ENCODE data around the gene ZNF138. TPM values are rescaled to one million over a fixed set of nuclear protein-coding genes. Genes with fewer than 3 reads are reported as not detected.
A peak's percentile ranks its signal among the peaks of the same experiment; 100 is the strongest.

ZNF138 gene
- polyA plus RNA-seq, 1 donor from 2014 or later, result 50.4 TPM

DNA sequence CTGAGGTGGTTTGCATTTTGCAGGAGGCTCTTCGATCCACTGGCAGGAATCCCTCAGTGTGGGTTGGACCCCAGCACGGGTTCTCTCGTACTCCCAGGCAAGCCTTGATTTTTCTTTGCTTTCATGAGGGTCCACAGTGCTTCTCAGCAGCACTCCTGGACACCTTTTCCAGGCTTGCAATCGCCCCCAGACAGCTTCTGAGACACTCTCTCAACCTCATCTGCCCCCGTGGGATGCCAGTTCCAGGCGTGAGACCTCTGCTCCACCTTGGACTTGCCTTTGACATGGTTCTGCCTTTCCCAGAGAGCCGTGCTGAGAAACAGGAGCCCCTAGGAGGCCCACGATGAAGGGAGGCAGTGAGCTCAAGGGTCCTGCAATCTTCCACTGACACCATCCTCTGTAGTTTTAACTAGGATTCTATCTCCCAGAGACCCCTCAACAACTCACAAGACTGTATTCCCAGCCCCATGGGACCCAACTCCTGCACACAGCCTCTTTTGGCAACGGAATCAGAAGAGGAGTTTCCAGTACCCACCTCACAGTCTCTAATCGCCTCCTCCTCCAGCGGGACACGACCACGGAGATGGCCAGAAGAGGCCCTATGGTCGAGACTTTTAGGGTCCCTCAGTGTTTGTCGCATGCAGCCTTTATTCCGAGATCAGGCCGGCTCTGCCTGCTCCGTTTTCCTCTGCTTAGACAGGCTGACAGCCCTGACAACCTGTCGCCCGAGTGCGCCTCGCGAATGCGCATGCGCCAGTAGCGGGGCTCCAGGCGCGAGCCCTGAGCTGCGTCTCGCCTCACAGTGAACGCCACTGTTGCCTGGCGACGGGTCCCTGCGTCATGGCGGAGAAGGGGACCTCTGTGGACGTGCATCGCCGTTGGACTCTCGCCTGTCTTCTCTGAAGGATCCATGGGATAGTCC is 82.8 kb downstream of the ZNF138 start:
- Histone ChIP-seq H3K9me2 (ENCODE audit: insufficient read depth, low read length) (no peaks in the 10 kb centered on the region), H4K20me1 (ENCODE audit: insufficient read depth) (no peaks in the 10 kb centered on the region), H3K36me3 (ENCODE audit: insufficient read depth, low read length) (no peaks in the 10 kb centered on the region), H3F3A (ENCODE audit: insufficient read depth, low read length, poor library complexity, severe bottlenecking) (no peaks in the 10 kb centered on the region), H3K9me3 (ENCODE audit: low read length) (peaks cover 23% of the 10 kb centered on the region), H2AFZ (ENCODE audit: low read depth, low read length) (peak overlapping the region; percentile 27), H3K27ac (ENCODE audit: low read length) (peak overlapping the region; percentile 44), H3K4me2 (ENCODE audit: low read length) (no peak overlapping the region), H3K9ac (ENCODE audit: low read length) (peak overlapping the region; percentile 34), H3K4me3 (ENCODE audit: low read length) (peak overlapping the region; percentile 60), H3K79me2 (replicated peaks; ENCODE audit: insufficient read depth, low read length) (no peaks in the 10 kb centered on the region), H3K27me3 (ENCODE audit: insufficient read depth, low read depth, low read length) (no peaks in the 10 kb centered on the region)
- no peak for TF ChIP-seq SMC3 (conservative IDR thresholded peaks at IDR 0.05; ENCODE audit: poor library complexity)
- peak; percentile 67 for TF ChIP-seq EP300 (conservative IDR thresholded peaks at IDR 0.05; ENCODE audit: poor library complexity, severe bottlenecking)

DNA sequence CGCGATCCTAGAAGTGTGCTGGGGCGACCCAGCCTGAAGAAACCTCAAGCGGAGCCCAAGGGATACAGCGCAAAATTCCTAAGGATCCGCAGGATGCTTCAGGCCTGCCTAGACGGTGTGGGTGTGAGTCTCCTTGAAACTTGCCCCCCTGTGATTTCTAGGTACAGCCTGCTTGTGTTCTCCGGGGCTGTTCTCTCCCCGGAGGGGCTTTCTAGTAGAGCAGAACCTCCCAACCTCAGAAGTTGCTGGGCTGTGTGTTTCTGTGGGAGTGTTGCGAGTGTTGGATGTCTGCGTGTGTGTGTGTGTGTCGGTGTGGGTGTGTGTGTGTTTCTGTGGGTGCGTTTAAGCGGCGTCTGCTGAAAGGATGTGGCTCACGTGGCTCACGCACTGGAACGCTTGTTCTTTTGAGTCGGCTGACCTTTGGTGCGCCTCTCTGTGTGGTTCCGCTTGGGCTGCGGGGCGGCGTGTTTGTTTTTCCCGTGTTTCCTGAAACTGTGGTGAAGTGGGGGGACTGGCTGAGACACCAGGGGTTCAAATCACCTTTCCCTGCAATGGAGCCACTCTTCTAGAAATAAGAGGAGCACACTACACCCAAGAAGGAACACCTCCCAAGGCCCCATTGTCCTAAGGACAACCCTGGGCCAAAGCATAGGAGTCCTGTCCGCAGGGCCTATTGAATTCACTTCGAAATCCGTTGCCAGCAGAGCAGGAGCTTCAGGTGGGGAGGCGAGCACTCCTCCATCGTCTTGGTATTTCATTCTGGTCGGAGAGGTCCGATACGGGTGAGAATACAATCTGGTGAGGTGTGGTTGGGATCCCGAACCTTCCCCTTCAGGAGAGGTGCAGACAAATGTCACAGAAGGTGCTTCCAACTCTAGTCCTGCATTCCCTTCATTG is 83.7 kb downstream of the ZNF138 start:
- Histone ChIP-seq H3F3A (ENCODE audit: insufficient read depth, low read length, poor library complexity, severe bottlenecking) (no peaks in the 10 kb centered on the region), H3K9me3 (ENCODE audit: low read length) (peaks cover 28% of the 10 kb centered on the region), H3K36me3 (ENCODE audit: insufficient read depth, low read length) (no peaks in the 10 kb centered on the region), H3K9ac (ENCODE audit: low read length) (peak overlapping the region; percentile 34), H3K79me2 (replicated peaks; ENCODE audit: insufficient read depth, low read length) (no peaks in the 10 kb centered on the region), H4K20me1 (ENCODE audit: insufficient read depth) (no peaks in the 10 kb centered on the region), H2AFZ (ENCODE audit: low read depth, low read length) (peak overlapping the region; percentile 27), H3K27me3 (ENCODE audit: insufficient read depth, low read depth, low read length) (no peaks in the 10 kb centered on the region), H3K4me2 (ENCODE audit: low read length) (no peak overlapping the region), H3K9me2 (ENCODE audit: insufficient read depth, low read length) (no peaks in the 10 kb centered on the region), H3K27ac (ENCODE audit: low read length) (peak overlapping the region; percentile 44), H3K4me3 (ENCODE audit: low read length) (peak overlapping the region; percentile 60)
- TF ChIP-seq TAF1 (IDR thresholded peaks at IDR 0.05; ENCODE audit: low read depth), result no peak
- no peak for TF ChIP-seq EP300 (conservative IDR thresholded peaks at IDR 0.05; ENCODE audit: poor library complexity, severe bottlenecking)
- TF ChIP-seq, protein P1, sequence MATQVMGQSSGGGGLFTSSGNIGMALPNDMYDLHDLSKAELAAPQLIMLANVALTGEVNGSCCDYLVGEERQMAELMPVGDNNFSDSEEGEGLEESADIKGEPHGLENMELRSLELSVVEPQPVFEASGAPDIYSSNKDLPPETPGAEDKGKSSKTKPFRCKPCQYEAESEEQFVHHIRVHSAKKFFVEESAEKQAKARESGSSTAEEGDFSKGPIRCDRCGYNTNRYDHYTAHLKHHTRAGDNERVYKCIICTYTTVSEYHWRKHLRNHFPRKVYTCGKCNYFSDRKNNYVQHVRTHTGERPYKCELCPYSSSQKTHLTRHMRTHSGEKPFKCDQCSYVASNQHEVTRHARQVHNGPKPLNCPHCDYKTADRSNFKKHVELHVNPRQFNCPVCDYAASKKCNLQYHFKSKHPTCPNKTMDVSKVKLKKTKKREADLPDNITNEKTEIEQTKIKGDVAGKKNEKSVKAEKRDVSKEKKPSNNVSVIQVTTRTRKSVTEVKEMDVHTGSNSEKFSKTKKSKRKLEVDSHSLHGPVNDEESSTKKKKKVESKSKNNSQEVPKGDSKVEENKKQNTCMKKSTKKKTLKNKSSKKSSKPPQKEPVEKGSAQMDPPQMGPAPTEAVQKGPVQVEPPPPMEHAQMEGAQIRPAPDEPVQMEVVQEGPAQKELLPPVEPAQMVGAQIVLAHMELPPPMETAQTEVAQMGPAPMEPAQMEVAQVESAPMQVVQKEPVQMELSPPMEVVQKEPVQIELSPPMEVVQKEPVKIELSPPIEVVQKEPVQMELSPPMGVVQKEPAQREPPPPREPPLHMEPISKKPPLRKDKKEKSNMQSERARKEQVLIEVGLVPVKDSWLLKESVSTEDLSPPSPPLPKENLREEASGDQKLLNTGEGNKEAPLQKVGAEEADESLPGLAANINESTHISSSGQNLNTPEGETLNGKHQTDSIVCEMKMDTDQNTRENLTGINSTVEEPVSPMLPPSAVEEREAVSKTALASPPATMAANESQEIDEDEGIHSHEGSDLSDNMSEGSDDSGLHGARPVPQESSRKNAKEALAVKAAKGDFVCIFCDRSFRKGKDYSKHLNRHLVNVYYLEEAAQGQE (IDR thresholded peaks at IDR 0.05; ENCODE audit: borderline replicate concordance), result no peak
- TF ChIP-seq, protein P2, sequence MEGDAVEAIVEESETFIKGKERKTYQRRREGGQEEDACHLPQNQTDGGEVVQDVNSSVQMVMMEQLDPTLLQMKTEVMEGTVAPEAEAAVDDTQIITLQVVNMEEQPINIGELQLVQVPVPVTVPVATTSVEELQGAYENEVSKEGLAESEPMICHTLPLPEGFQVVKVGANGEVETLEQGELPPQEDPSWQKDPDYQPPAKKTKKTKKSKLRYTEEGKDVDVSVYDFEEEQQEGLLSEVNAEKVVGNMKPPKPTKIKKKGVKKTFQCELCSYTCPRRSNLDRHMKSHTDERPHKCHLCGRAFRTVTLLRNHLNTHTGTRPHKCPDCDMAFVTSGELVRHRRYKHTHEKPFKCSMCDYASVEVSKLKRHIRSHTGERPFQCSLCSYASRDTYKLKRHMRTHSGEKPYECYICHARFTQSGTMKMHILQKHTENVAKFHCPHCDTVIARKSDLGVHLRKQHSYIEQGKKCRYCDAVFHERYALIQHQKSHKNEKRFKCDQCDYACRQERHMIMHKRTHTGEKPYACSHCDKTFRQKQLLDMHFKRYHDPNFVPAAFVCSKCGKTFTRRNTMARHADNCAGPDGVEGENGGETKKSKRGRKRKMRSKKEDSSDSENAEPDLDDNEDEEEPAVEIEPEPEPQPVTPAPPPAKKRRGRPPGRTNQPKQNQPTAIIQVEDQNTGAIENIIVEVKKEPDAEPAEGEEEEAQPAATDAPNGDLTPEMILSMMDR (IDR thresholded peaks at IDR 0.05; ENCODE audit: poor library complexity, severe bottlenecking), result no peak
- TF ChIP-seq EZH2 (IDR thresholded peaks at IDR 0.05; ENCODE audit: borderline replicate concordance, insufficient read depth, low read length, poor library complexity, severe bottlenecking), result no peak
- TF ChIP-seq RAD21 (conservative IDR thresholded peaks at IDR 0.05), result no peak
- no peak for TF ChIP-seq MXI1 (conservative IDR thresholded peaks at IDR 0.05; ENCODE audit: poor library complexity, severe bottlenecking)
- no peak for TF ChIP-seq SMC3 (conservative IDR thresholded peaks at IDR 0.05; ENCODE audit: poor library complexity)
- no peak for TF ChIP-seq POLR2AphosphoS5 (IDR thresholded peaks at IDR 0.05)

Measured in neural cell (in vitro differentiated cells).